ENCODE data around the gene RPS10. TPM values are rescaled to one million over a fixed set of nuclear protein-coding genes. Genes with fewer than 3 reads are reported as not detected.

RPS10 gene
- total and polyA plus RNA-seq, 2 experiments from 2014 or later = 1,755 to 2,175 TPM

- Mint-ChIP-seq H3K36me3 (ENCODE audit: low read depth) (no peaks in the 10 kb centered on the region; the same call in 2 of the 3 replicates), H3K27ac (no peak overlapping the region), H3K27me3 (ENCODE audit: insufficient read depth, low read depth, poor library complexity) (peaks cover 9% of the 10 kb centered on the region), H3K4me3 (no peak overlapping the region), H3K9me3 (no peaks in the 10 kb centered on the region), H3K4me1 (peaks cover 16% of the 10 kb centered on the region)
- Histone ChIP-seq H2AFZ (no peak overlapping the region), H3K36me3 (ENCODE audit: insufficient read depth) (no peaks in the 10 kb centered on the region), H3K4me3 (no peak overlapping the region), H3K4me1 (ENCODE audit: insufficient read depth) (peaks cover 10% of the 10 kb centered on the region; the same call in 1 of the 2 replicates), H3K4me2 (no peak overlapping the region), H3K27me3 (ENCODE audit: insufficient read depth) (no peaks in the 10 kb centered on the region), H3K9me2 (ENCODE audit: insufficient read depth) (no peaks in the 10 kb centered on the region), H3F3A (replicated peaks; ENCODE audit: low read depth) (no peaks in the 10 kb centered on the region; the same call in 1 of the 2 replicates), H3K27ac (ENCODE audit: low read depth) (no peak overlapping the region), H3K79me2 (replicated peaks; ENCODE audit: insufficient read depth) (no peaks in the 10 kb centered on the region), H4K20me1 (replicated peaks; ENCODE audit: insufficient read depth) (no peaks in the 10 kb centered on the region)
- TF ChIP-seq CREB1 (CRISPR knock-in tag; IDR thresholded peaks at IDR 0.05; ENCODE audit: low read depth) = no peak
- no peak for TF ChIP-seq EZH2phosphoT487 (IDR thresholded peaks at IDR 0.05; ENCODE audit: unreplicated experiment)
- no peak for TF ChIP-seq JUNB (IDR thresholded peaks at IDR 0.05; ENCODE audit: unreplicated experiment)
- TF ChIP-seq, protein P1, sequence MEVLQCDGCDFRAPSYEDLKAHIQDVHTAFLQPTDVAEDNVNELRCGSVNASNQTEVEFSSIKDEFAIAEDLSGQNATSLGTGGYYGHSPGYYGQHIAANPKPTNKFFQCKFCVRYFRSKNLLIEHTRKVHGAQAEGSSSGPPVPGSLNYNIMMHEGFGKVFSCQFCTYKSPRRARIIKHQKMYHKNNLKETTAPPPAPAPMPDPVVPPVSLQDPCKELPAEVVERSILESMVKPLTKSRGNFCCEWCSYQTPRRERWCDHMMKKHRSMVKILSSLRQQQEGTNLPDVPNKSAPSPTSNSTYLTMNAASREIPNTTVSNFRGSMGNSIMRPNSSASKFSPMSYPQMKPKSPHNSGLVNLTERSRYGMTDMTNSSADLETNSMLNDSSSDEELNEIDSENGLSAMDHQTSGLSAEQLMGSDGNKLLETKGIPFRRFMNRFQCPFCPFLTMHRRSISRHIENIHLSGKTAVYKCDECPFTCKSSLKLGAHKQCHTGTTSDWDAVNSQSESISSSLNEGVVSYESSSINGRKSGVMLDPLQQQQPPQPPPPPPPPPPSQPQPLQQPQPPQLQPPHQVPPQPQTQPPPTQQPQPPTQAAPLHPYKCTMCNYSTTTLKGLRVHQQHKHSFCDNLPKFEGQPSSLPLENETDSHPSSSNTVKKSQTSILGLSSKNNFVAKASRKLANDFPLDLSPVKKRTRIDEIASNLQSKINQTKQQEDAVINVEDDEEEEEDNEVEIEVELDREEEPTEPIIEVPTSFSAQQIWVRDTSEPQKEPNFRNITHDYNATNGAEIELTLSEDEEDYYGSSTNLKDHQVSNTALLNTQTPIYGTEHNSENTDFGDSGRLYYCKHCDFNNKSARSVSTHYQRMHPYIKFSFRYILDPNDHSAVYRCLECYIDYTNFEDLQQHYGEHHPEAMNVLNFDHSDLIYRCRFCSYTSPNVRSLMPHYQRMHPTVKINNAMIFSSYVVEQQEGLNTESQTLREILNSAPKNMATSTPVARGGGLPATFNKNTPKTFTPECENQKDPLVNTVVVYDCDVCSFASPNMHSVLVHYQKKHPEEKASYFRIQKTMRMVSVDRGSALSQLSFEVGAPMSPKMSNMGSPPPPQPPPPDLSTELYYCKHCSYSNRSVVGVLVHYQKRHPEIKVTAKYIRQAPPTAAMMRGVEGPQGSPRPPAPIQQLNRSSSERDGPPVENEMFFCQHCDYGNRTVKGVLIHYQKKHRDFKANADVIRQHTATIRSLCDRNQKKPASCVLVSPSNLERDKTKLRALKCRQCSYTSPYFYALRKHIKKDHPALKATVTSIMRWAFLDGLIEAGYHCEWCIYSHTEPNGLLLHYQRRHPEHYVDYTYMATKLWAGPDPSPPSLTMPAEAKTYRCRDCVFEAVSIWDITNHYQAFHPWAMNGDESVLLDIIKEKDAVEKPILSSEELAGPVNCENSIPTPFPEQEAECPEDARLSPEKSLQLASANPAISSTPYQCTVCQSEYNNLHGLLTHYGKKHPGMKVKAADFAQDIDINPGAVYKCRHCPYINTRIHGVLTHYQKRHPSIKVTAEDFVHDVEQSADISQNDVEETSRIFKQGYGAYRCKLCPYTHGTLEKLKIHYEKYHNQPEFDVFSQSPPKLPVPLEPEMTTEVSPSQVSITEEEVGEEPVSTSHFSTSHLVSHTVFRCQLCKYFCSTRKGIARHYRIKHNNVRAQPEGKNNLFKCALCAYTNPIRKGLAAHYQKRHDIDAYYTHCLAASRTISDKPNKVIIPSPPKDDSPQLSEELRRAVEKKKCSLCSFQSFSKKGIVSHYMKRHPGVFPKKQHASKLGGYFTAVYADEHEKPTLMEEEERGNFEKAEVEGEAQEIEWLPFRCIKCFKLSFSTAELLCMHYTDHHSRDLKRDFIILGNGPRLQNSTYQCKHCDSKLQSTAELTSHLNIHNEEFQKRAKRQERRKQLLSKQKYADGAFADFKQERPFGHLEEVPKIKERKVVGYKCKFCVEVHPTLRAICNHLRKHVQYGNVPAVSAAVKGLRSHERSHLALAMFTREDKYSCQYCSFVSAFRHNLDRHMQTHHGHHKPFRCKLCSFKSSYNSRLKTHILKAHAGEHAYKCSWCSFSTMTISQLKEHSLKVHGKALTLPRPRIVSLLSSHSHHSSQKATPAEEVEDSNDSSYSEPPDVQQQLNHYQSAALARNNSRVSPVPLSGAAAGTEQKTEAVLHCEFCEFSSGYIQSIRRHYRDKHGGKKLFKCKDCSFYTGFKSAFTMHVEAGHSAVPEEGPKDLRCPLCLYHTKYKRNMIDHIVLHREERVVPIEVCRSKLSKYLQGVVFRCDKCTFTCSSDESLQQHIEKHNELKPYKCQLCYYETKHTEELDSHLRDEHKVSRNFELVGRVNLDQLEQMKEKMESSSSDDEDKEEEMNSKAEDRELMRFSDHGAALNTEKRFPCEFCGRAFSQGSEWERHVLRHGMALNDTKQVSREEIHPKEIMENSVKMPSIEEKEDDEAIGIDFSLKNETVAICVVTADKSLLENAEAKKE (CRISPR knock-in tag; IDR thresholded peaks at IDR 0.05) = no peak
- no peak for TF ChIP-seq EZH2 (IDR thresholded peaks at IDR 0.05; ENCODE audit: low read depth, unreplicated experiment)
- TF ChIP-seq ZNF331 (CRISPR knock-in tag; IDR thresholded peaks at IDR 0.05; ENCODE audit: low read depth) = no peak
- no peak for TF ChIP-seq STAT1 (IDR thresholded peaks at IDR 0.05; ENCODE audit: unreplicated experiment)
- TF ChIP-seq, protein P2, sequence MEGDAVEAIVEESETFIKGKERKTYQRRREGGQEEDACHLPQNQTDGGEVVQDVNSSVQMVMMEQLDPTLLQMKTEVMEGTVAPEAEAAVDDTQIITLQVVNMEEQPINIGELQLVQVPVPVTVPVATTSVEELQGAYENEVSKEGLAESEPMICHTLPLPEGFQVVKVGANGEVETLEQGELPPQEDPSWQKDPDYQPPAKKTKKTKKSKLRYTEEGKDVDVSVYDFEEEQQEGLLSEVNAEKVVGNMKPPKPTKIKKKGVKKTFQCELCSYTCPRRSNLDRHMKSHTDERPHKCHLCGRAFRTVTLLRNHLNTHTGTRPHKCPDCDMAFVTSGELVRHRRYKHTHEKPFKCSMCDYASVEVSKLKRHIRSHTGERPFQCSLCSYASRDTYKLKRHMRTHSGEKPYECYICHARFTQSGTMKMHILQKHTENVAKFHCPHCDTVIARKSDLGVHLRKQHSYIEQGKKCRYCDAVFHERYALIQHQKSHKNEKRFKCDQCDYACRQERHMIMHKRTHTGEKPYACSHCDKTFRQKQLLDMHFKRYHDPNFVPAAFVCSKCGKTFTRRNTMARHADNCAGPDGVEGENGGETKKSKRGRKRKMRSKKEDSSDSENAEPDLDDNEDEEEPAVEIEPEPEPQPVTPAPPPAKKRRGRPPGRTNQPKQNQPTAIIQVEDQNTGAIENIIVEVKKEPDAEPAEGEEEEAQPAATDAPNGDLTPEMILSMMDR (conservative IDR thresholded peaks at IDR 0.05; ENCODE audit: low read depth in 2 of 2) = no peak
- TF ChIP-seq, protein P3, sequence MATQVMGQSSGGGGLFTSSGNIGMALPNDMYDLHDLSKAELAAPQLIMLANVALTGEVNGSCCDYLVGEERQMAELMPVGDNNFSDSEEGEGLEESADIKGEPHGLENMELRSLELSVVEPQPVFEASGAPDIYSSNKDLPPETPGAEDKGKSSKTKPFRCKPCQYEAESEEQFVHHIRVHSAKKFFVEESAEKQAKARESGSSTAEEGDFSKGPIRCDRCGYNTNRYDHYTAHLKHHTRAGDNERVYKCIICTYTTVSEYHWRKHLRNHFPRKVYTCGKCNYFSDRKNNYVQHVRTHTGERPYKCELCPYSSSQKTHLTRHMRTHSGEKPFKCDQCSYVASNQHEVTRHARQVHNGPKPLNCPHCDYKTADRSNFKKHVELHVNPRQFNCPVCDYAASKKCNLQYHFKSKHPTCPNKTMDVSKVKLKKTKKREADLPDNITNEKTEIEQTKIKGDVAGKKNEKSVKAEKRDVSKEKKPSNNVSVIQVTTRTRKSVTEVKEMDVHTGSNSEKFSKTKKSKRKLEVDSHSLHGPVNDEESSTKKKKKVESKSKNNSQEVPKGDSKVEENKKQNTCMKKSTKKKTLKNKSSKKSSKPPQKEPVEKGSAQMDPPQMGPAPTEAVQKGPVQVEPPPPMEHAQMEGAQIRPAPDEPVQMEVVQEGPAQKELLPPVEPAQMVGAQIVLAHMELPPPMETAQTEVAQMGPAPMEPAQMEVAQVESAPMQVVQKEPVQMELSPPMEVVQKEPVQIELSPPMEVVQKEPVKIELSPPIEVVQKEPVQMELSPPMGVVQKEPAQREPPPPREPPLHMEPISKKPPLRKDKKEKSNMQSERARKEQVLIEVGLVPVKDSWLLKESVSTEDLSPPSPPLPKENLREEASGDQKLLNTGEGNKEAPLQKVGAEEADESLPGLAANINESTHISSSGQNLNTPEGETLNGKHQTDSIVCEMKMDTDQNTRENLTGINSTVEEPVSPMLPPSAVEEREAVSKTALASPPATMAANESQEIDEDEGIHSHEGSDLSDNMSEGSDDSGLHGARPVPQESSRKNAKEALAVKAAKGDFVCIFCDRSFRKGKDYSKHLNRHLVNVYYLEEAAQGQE (IDR thresholded peaks at IDR 0.05; ENCODE audit: unreplicated experiment) = no peak
- no peak for TF ChIP-seq POLR2AphosphoS5 (IDR thresholded peaks at IDR 0.05; ENCODE audit: low read depth)
- no peak for TF ChIP-seq ETS1 (IDR thresholded peaks at IDR 0.05)
- ATAC-seq (no peak; the same call in 2 of the 3 replicates), DNase-seq (ENCODE audit: low spot score) (no peak)
Observed at GRCh38 chr6:34457742-34458735, 32.2 kb upstream of the RPS10 start.

Measured in GM23338 (cell line).